GM18868 (cell line): ENCODE data around the gene DENND2A.
"Not testable (repeated sequence)": the region's sequence is repeated elsewhere in the genome, so short reads cannot be mapped to it uniquely, and the experiment has no call there.

ENCODE experiments used
- ATAC-seq: cut with Tn5 transposase; IDR thresholded peaks from one replicate; pipeline ENCODE4 v1.9.1; 2021; ENCODE audit warnings: mild to moderate bottlenecking, moderate library complexity; ENCODE audit not compliant: unreplicated experiment

Gene DENND2A

DNA sequence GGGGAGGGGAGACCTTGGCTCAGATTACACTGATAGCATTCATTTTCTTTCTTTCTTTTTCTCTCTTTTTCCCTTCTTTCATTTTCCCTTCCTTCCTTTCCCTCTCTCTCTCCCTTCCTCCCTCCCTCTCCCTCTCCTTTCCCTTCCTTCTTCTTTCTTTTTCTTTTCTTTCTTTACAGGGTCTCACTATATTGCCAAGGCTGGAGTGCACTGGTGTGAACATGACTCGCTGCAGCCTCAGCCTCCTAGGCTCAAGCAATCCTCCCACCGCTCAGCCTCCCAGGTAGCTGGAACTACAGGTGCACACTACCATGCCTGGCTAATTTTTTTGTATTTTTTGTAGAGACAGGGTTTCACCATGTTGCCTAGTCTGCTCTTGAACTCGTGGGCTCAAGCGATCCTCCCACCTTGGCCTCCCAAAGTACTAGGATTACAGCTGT is 88.4 kb downstream of the DENND2A start:
- ATAC-seq = no peak

DNA sequence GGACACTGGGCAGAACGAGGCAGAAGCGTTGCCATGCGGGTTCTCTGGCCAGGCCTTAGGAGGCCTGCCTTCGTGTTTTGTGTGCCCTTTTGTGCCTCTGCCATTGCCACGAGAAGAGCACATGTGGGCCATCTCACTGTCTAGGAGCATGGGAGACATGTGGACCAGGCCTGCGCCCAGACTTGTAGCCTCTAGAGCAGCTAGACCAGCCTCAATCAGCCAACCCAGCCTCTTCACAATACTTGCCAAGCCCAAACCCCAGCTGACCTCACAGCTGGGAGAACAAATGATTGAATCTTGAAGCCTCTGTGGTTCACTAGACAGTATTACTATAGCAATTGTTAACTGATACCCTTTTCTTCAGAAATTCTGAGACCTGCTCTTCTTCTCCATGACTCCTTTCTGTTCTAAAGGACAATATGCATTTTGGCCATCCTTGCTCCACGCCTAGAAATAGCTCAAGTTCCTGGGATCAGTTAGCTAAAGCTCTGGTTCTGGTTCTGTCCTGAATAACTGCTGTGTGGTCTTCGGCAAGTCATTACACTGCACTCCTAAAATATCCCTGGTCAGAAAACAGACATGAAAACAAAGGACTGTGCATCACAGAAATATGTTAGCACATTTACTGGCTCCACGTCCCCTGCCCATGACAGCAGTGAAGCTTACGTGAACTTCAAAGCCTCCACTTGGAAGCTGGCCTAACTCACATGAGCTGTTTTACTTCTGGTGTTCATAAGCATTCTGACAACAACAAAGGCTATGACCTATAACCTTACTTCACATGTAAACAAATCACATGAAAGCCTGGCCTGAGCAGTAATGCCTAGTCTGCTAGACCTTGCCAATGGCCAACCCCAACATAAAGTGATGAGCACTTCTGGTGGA is 89.0 kb downstream of the DENND2A start:
- no peak for ATAC-seq

DNA sequence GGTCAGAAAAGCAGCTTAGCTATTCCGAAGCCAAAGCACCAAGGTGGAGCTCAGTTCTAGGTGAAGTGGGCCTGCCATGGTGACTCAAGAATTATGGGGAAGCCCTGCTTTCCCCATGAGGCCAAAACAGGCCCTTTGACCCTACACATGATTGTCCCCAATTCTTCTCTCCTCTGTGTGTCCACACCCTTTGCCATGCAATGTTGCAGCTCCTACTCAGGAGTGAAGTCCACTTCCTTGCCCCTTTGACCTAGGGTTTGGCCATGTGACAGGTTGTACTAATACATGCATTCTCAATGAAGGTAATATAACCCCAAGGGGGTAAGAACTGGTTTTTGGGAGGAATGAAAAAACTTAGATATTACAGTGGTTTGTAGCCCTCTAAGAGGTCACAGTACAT is 93.7 kb downstream of the DENND2A start:
- no peak for ATAC-seq

DNA sequence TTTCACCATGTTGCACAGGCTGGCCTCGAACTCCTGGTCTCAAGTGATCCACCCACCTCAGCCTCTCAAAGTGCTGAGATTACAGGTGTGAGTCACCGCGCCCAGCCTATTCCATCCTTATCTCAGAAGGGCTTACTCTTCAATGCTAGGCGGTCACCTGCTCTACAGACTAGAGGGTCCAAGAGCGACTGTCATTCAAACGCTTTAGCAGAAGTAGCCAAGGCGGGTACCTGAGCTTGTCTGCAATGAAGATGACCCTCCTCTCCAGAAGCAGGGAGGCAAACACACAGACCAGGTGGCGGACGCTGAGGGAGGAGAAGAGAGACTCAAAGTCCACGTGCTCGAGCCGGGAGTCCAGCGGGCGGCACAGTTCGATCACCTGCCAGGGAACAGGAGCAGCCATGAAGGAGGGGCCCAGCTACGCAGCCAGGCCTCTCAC is 96.2 kb downstream of the DENND2A start:
- ATAC-seq = no peak

DNA sequence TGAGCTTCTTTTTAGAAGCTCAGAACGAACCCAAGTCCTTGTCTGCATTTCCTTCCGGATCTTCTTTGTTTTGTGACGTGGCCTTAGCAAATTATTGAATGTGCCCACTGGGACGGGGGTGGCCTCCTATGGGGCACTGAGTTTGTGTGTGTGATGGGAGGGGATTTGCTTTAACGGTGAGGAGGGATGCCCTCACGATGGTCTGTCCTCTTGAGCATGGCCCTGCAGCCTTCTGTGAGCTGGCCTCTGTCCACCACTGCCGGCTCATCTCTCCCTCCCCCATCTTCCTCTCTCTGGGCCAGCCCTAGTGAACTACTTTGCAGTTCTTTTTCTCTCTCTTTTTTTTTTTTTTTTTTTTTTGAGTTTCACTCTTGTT is 98.4 kb downstream of the DENND2A start:
- no peak for ATAC-seq

DNA sequence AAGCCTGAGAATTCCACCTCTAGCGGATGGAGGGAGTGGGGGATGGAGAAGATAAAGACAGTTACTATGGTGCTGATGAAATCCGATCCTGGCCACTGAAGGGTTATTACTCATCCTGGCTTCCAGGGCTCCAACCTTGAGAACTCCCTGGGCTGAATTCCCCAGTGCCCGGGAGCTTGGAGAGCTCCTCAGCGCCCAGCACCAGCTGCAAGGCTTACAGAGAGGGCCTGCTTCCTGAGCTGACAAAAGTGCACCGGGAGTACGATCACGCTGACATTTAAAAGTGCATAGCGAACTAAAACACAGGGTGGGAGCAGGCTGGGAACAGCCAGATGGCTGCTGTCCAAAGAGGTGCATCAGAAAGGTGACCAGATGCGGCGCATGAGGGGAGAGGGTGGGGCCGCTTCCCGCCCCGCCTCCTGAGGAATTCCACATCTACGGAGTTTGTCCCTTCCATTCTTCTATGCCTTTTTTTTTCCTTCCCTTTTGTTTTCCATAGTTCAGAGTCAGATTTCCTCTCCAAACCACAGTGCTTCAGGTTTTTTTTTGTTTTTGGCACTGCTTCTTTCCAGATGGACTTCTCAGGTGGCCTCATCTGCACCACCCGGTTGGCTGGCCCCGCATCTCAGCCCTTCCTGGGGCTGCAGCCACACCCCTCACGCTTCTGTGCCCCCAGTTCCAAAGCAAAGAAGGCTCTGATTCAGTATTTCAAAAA is 98.9 kb downstream of the DENND2A start:
- ATAC-seq = no peak

DNA sequence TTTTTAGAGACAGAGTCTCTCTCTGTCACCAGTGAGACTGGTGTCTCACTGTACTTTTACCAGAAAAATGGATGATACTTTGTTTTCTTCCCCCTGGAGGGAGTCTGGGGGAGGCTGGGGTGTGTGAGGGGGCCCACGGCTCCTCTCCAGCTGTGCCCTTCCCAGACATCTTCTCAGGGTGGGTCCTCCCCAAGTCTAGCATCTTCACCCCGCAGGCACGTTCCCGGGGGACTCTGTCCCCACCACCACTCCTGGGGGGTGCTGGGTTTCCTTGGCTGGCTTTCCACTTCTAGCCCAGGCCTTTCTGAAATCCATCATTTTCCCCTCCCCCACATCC is 99.5 kb downstream of the DENND2A start:
- ATAC-seq = no peak

DNA sequence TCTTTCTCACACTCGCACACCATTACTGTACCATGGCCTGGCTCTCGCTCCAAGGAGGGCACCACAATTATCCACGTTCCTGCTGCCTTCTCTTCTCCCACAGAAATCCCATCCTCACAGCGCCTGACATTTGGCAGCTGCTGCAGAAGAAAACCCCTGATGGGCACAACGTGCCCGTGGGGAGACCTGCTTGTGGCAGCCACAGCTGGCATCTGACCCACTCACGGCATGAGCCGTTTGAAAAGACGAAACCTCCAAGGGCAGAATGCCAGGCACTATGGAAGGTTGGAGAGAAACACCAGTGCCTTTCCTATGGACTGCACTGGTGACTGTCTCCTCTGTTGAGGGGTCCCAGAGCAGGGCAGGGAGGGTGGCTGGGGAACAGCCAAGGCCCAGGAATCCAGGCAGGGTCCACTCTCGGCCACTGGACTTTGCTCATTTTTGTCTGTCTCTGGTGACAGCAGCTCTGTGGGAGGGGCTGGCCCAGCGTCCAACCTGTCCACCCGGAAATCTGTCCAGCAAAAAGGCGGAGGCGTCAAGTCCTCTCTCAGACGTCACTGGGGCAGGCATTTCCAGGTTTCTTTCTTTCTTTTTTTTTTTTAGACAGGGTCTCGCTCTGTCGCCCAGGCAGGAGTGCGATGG is 100.4 kb downstream of the DENND2A start:
- ATAC-seq = no peak

DNA sequence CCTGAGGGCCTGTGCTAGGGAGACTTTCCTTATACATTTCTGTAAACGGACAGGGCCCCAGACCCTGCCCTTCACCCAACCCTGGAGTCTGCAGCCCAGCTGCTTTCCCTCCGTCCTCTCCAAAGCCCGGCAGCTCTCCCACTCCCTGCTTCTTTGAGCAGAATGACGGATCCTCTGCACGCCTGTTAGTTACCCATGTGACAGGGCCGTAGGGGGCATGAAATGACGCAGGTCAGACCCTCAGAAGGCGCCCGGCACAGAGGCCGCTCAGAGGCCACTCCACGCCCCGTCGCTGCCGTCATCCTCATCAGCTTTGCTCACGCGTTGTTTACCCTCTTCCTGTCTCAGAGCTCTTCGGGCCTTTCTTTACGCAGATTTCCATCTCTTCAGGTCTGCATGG is 101.2 kb downstream of the DENND2A start:
- no peak for ATAC-seq

DNA sequence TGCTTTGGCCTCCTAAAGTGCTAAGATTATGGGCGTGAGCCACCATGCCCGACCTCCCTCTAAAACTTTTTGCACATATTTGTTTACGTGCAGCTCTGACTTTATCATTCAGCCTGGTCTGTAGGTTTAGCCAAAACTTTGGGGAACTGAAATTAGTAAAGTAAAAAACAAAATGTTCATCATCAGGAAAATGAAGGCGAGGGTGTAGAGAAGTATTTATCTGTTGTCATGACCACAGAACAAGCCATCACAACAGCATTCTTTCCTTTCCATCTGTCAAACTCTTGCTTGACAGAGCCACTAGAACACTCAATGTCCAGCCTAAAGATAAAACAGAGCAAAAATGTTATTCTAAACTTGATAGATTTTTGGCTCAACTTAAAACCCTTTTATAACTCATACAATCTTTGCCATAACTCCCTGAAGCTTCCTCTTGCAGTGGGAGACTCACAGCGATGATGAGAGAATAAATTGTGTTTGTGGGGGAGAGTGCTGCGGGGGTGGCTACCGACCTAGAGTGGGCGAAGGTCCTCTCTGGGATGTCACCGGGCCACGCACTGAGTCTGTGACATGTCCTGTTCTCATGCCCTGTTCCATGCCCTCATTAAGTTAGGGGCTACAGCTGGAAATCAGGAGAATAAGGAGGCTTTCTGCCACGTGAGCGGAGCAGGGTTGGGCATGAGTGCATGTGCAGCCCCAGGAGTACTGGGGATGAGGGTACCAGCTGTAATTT is 102.7 kb downstream of the DENND2A start:
- peak; percentile 61 for ATAC-seq

DNA sequence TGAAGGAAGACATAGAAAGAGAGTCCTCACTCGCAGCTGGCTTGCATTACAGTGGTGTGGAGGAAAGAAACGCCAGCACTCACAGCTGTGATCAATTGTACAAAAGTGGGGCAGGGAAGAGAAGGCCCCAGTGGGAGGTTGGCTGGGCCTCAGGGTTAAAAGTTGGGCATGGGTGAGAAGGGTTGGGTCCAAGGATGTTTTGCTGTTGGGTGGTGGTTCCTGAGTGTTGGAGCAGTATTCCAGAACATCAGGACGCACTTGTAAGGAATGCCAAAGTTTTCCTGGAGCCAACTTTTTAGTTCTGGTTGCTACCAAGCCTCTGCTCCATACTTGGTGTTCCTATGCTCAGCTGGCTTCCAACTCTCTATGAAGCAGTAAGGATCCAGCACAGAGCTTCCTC is 105.9 kb downstream of the DENND2A start:
- no peak for ATAC-seq

DNA sequence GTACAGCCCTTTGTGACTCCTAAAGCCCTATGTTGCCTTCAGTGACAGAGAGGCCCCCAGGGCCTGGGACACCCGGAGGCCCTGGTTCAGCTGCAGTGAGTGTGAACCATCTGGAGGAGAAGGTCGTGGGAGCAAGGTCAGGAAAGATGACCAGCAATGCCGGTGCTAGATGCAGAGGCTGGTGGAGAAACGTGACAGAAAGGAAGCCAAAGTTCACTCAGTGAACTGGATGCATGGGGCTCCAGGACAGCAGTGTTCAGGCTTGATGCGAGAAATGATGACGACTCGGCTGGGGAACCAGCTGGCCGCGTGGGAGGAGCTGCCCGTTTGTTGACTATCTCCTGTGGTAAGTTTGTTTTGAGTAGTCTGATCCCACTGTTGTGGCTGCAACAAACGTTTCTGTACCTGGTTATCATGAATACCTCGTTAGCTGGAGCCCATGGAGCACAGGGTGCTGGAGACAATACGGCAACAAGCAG is 107.2 kb downstream of the DENND2A start:
- ATAC-seq = no peak

DNA sequence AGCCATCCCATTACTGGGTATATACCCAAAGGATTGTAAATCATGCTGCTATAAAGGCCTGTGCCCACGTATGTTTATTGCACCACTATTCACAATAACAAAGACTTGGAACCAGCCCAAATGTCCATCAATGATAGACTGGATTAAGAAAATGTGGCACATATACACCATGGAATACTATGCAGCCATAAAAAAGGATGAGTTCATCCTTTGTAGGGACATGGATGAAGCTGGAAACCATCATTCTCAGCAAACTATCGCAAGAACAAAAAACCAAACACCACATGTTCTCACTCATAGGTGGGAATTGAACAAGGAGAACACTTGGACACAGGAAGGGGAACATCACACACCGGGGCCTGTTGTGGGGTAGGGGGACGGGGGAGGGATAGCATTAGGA is 111.2 kb downstream of the DENND2A start:
- ATAC-seq = not testable (repeated sequence)

DNA sequence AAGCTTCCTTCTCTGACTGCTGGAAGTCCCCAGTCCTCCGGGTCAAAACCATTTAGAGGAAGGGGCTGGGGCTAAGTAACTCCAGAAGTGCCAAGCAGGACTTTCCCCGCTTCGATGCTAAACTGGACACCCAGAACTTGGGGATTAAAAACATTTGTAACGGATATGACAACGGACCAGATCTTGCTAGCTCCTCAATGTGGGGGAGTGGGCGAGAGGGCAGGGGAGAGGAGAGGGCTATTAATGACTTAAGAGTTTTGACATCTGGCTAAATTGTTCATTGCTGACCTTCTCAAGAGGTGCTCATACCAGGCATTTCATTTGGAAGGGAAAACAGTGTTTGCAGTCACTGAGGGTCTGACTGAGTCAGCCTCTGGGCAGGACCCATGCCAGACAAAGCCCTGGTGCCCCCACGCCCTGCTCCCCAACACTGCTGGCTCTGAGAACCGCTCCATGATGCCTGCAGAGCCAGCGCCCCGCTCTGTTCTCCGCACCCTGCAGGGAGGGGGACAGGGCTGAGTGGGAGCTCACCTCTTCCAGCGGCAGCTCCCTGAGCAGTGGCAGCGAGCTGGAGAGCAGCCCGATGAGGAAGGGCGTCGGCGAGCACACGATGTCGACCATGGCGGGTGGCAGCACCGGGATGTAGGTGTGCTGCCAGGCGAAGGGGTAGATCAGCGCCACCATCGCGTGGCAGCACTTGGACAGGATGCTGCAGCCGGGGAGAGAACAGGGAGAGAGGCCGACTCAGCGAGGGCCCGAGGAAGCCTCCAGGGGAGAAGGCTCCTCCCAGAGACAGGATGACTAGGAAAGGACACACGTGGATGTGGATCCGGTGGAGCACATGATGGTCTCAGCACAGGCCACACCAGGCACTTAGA is 113.6 kb downstream of the DENND2A start:
- ATAC-seq = no peak

DNA sequence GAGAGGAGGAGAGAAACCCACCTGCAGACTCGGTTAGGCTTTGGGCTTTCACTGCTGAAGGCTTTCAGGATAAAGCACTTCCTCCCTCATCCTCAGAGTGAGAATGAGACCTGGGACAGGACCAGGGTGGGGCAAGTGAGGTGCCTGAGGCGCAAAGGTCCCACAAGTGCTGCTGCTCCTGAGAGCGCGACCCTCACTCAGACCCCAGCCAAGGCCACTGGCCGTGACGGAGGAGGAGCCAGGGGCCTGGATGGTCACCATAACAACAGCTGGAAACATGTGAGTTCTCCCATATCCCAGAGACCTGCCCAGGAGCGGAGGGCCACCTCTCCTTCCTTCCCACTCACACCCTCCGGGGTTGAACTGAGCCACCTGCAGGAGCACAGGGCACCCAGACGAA is 114.4 kb downstream of the DENND2A start:
- no peak for ATAC-seq

DNA sequence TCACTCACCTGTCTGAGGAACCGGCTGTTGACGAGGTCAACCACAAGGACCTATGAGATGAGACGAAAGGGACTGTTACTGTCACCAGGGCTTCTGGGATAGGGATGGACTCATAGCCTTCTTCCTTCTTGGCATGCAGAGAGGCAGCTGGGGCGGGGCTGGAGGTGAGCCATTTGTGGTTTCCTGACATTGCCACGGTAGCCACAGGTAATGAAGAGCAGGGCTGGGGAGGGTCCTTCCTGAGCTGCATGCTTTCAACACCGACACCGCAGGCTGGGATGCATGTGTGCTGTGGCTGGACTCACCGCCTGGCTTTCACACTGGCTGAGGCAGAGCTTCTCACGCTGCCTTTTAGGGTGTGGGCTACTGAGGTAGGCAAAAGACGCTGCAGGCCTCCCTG is 114.9 kb downstream of the DENND2A start:
- no peak for ATAC-seq

DNA sequence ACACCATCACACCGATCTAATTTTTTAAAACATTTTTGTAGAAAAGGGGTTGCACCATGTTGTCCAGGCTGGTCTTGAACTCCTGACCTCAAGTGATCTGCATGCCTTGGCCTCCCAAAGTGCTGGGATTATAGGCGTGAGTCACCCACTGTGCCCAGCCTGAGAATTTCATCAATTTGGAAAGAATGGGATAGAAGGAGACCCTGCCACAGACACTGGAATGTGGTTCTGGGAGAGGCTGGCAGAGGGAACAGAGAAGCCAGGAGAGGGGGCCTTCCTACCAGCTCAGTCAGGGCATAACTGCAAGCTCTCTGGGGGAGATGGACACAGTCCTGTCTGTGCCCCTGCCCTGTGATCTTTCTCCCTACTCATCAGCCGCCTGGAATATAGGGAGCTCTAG is 119.2 kb downstream of the DENND2A start:
- ATAC-seq = no peak

DNA sequence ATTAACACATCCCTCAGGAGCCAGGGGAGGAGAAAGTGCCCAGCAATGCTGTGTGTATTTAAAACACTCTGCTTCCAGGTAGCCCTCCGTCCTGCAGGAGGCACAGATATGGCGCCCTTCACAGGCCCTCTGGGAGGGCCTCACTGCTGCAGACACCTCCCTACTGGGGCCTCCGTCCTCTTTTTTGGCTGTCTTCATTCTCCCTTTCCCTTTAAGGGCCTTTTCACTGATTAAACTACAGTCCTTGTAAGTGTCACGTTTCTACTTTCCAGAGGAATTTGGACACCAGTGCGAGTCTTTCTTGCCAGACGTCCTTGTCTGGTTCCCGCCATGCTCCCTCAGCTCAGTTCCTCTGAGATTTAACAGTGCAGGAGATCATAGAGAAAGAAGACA is 121.6 kb downstream of the DENND2A start:
- no peak for ATAC-seq

DNA sequence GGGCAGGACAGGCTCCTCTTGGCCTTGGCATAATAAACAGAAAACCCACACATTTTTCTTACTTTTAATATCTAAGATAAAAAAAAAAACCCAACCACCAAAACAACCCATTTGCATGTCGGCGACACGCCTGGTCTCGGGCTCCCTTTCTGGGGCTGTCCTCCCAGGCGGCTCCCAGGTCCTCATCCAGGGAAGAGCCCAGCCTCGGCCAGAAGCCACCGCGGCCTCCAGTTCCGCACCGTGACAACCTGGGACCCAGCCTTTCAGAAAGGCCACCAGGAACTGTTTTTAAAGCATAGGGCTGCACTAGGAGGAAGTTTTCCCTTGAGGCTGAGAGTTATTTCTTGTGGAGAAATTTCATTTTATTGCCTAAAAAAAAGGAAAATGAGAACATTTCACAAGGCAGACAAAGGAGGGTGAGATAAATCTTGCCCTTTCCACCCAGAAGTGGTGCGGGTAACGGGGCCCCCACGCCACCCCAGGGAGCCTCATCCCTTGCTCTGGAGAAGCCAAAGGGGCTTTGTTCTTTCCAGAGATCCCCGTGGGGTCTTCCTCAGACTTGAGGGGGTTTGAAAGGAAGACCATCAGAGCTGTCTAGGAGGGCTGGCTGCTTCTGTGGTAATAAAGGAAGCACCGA is 122.1 kb downstream of the DENND2A start:
- ATAC-seq = no peak
